Liver (tissue), 3 donors: ENCODE measurements around the gene FTCD.

ENCODE experiments used
- ATF3 ChIP-seq: IDR thresholded peaks from 2 replicates; pipeline ENCODE4 v1.6.1; 2016; ENCODE audit warnings: antibody characterized with exemption
- CTCF ChIP-seq: fragments of 150-350 bp; IDR thresholded peaks from 2 replicates; pipeline ENCODE4 v1.5.1; 2017; ENCODE audit warnings: improper control_type of control experiment, low read depth, low read length; ENCODE audit not compliant: missing input control
- EGR1 ChIP-seq, 2 donors: IDR thresholded peaks; 2 replicates each; pipeline ENCODE4 v1.6.1; 2016 to 2018; ENCODE audit warnings: antibody characterized with exemption in 2 of 2, low read depth in 2 of 2
- HNF4A ChIP-seq, 2 donors: conservative IDR thresholded peaks; 2 replicates each; pipeline ENCODE4 v1.6.1; 2016; ENCODE audit warnings: antibody characterized with exemption in 2 of 2, mild to moderate bottlenecking in 2 of 2
- JUND ChIP-seq, 2 donors: IDR thresholded peaks; 2 replicates each; pipeline ENCODE4 v1.6.1; 2016; ENCODE audit warnings: antibody characterized with exemption in 2 of 2
- MAX ChIP-seq: IDR thresholded peaks from 2 replicates; pipeline ENCODE4 v1.6.1; 2016; ENCODE audit warnings: antibody characterized with exemption
- RAD21 ChIP-seq, 2 donors: IDR thresholded peaks; 2 replicates each; pipeline ENCODE4 v1.6.1; 2016; ENCODE audit warnings: antibody characterized with exemption in 2 of 2, mild to moderate bottlenecking in 2 of 2
- REST ChIP-seq: IDR thresholded peaks from 2 replicates; pipeline ENCODE4 v1.6.1; 2016; ENCODE audit warnings: antibody characterized with exemption, mild to moderate bottlenecking
- RXRA ChIP-seq, 2 donors: IDR thresholded peaks; 2 replicates each; pipeline ENCODE4 v1.6.1; 2017 to 2018; ENCODE audit warnings: antibody characterized with exemption in 2 of 2, mild to moderate bottlenecking in 1 of 2
- SP1 ChIP-seq: IDR thresholded peaks from 2 replicates; pipeline ENCODE4 v1.6.1; 2018; ENCODE audit warnings: antibody characterized with exemption, mild to moderate bottlenecking
- donor health status: healthy.
- donor health status: healthy.

- TF ChIP-seq SP1: no peak
- TF ChIP-seq CTCF: no peak
- no peak for TF ChIP-seq JUND (IDR thresholded peaks at IDR 0.05)
- TF ChIP-seq EGR1 (IDR thresholded peaks at IDR 0.05; ENCODE audit: low read depth in 2 of 2): no peak
- no peak for TF ChIP-seq REST
- TF ChIP-seq ATF3: no peak
- no peak for TF ChIP-seq RXRA (IDR thresholded peaks at IDR 0.05)
- no peak for TF ChIP-seq HNF4A (conservative IDR thresholded peaks at IDR 0.05)
- TF ChIP-seq MAX: no peak
- TF ChIP-seq RAD21 (IDR thresholded peaks at IDR 0.05): no peak
Measured at GRCh38 chr21:46161633-46162592, 6.5 kb upstream of the FTCD start.
